ENCODE data around the gene PDPN.

Gene PDPN

DNA sequence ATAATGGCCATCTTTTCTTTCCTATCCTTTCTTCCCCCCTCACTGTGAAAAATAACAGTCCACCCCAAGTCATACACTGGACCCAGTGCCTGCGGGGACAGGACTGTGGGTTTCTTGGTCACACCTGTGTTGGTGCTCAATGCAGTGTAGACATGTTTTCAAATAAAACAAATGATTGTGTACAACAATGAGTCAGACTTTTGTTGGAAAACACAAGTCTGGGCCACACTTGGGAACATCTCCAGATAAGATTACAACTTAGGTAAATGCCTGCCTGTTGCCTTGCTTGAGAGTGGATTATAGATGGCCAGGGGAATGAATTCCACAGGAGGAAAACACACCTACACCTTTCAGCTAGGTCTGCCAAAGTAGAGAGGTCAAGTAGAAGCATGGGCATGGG, 34.1 kb downstream of the PDPN start:
- no peak for DNase-seq (ENCODE audit: low read depth)

DNA sequence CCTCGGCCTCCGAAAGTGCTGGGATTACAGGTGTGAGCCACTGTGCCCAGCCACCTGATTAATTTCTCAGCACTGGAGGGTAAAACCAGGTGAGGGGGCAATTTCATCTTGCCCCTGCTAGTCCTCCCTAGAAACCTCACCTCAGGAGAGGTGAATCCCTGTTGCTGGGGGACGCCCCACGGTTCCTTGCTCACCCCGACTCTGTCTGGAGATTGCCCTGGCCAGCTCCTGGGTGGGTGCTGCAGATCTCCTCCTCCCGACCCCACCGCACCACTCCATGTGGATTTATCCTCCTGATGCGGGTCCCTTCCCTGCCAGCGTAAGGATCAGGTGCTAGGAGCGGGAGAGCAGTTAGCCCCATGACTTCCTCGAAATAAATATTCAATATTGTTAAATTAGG, 34.9 kb downstream of the PDPN start:
- no peak for DNase-seq (ENCODE audit: low read depth)

DNA sequence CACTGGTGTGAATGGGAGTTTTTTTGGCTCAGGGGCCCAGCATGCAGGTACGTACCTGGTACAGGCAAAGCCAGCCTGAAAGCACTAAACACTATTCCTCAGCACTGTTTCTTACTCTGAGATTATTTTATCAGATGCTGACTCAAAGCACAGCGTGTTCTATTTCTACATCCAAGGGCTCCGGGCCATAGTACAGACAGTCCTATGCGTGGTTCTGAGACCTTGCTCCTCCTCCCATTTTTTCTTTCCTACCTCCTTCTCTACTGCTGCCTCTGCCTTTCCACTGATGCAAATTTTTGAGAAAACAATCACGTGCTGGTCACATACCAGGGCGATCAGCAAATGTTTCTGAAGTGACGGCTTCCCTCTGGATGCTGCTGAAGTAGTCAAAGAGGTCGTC, 36.3 kb downstream of the PDPN start:
- no peak for DNase-seq (ENCODE audit: low read depth)

DNA sequence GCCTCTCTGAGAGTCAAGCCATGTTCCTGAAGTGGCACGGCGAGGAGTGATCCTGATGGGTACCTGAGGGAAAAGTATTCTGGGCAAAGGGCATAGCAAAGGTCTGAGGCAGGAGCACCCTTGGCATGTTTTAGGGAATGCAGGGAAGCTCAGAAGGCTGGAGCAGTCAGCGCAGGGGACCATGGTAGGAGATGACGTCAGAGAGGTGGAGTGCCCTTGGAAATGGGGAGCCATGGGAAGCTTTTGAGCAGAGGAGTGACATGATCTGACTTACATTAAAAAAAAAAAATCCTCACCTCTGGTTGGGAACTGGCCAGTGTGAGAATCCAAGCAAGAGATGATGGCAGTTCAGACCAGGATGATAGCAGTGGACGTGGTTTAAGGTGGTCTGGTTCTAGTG, 37.2 kb downstream of the PDPN start:
- DNase-seq (ENCODE audit: low read depth): no peak

DNA sequence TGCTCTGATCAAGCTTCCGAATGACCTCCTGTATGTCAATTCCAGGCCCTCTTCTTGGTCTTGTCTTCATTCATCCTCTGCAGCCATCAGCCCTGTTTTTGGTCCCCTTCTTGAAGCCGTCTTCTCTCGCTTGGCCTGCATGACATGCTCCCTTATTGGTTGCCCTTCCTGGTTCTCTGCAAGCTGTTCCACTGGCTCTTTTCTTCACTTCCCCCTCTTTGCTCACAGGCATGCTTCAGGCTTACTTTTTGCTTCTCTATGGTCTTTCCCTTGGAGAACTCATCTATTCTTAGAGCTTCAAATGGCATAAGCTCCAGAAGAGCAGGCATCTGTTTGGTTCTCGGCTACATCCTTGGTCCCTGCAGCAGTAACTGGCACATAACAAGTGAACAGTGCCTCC, 38.8 kb downstream of the PDPN start:
- no peak for DNase-seq (ENCODE audit: low read depth)

DNA sequence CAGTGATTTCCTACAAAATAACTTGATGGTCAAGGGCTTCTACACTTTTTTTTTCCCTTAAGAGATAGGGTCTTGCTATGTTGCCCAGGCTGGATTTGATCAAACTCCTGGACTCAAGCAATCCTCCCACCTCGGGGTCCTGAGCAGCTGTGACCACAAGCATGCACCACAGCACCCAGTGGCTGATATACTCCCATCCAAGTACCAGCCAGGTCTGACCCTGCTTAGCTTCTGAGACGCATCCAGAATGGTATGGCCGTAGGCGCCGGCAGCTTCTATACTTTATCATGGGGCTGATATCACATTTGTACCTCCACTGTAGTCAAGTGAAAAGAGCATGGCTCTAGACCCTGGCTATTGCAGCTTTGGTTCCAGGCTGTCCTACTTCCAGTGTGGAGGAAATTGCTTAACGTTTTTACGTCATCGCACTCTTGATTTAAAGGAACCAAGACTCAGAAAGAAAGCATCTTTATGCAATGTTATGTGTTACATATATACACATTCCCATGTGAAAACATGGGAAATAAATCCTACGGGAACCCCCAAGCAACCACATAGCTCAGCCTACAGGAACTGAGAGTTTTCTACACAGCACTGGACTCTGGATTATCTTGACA, 39.5 kb downstream of the PDPN start:
- no peak for DNase-seq (ENCODE audit: low read depth)

DNA sequence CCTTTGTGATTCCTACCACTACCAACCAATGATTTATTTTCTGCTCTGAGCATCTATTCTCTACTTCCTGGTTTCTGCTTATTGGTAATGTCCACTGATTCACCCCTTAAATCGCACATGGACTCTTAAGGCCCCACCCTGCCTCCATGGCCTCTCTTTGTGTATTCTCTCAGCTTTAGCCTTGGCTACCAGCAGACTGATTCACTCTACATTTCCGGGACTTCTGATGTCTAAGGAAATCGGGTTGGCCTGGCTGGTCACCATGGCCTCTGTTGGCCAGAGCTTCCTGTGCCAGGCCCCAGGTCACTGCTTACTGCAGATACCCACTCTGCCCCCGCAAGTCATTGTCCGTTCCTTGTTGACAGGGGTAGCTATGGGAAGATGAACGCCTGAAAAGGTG, 40.9 kb downstream of the PDPN start:
- no peak for DNase-seq (ENCODE audit: low read depth)

DNA sequence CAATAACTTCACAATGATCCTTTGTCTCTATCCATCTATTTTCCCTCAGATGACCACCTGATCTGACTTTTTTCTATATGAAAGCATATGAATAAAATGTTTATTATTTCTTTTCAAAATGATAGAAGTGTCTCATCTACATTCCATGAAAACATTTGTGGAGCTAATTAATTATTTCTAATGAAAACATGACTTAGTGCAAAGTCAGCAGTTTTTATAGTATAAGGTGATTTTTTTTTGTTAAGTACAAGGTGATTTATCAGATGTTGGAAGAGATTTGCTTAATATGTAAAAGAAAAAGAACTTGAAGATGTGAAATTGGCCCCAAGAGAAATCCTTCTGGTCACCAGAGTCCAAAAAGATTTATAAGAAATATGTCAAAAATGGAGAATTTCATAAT, 43.5 kb downstream of the PDPN start:
- no peak for DNase-seq (ENCODE audit: low read depth)

DNA sequence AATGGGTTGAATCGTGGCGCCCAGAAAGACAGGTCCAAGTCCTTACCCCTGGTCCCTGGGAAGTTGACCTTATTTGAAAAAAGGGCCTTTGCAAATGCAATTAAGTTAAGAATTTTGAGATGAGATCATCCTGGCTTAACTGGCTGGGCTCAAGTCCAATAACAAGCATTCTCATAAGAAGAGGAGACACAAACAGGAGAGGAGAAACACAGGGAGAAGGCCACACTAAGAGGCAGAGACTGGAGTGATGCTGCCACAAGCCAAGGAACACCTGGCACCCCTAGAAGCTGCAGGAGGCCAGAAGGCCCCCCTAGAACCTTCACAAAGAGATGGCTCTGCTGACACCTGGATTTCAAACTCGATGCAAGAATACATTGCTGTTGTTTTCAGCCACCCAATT, 44.6 kb downstream of the PDPN start:
- DNase-seq (ENCODE audit: low read depth): no peak

DNA sequence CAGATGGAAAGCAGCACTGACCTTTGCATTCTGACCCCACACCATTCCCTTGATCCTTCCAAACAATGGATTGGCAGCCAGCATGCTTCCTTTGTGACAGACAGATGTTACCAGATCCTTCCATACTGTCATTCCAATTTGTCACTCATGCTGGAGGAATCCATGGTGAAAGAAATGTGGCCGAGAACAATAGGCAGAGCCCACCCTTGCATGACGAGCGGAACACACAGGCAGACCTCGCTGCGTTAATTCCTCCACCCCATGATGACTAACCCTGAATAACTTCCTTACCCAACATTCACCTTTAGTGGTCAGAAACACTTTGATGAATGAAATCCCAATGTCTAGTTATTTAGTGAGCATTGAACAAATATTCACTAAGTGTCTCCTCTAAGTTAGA, 45.1 kb downstream of the PDPN start:
- DNase-seq (ENCODE audit: low read depth): no peak

DNA sequence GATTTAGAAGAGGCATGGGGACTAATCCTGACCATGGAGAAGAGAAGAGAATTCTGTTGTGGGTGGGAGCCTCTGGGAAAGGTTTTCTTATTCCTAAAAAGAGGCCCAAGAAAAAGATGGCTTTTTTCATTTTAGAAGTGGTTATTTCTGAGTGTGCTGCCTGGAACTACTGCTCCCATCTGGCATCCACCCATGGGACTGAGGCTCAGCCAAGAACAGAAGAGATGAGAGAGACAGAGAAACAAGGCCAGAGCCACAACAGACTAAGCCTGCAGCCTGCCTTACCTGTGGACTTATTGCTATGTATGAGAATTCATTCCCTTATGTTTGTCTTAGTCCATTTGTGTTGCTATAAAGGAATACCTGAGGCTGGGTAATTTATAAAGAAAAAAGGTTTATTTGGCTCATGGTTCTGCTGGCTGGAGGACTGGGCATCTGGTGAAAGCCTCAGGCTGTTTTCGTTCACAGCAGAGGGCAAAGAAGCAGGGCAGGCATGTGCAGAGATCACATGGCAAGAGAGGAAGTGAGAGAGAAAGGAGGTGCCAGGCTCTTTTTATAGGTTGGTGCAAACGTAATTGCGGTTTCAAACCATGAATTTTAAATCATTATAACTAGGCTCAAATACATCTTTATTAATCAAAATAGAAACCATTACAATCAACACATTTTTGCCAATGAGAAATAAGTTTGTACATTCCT, 58.8 kb downstream of the PDPN start:
- no peak for DNase-seq (ENCODE audit: low read depth)

DNA sequence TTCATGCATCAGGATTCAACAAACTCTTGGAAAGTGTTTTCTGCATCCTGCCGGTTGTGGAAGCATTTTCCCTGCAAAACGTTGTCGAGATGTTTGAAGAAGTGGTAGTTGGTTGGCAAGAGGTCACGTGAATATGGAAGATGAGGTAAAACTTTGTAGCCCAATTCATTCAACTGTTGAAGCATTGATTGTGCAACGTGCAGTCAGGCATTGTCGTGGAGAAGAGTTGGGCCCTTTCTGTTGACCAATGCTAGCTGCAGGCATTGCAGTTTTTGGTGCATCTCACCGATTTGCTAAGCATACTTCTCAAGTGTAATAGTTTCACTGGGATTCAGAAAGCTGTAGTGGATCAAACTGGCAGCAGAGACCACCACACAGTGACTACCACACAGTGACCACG, 59.4 kb downstream of the PDPN start:
- DNase-seq (ENCODE audit: low read depth): no peak

DNA sequence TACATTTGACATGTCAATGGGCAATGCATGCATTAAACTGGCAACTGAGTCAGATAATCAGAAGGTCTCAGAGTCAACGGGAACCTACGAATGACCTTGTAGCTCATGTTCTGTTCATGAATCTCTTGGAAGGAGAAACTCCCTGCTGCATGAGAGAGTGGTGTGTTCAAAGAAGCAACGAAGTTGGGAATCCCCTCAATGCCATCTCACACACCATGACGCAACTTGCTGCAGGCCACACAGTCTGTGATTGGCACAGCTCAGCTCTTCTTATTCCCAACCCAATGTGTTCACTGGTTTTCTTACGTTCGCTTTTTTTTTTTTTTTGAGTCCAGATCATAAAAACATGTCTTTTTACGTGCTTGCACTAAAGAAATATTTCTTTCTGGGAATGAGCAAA, 62.9 kb downstream of the PDPN start:
- DNase-seq (ENCODE audit: low read depth): no peak

DNA sequence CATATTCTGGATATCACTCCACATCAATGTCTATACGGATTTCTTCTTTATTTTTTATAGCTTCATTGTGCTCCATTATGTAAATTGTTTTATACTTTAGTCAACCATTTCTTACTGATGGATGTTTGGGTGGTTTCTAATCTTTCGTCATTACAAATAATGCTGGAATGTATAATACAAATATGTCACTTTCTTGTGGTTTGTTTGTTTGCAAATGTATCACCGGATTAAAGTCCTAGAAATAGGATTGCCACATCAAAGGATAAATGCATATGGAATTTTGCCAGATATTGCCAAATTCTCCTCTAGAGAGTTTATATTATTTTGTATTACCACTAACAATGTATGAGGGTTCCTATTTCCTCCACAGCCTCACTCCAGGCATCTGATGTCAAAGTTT, 67.6 kb downstream of the PDPN start:
- no peak for DNase-seq (ENCODE audit: low read depth)

DNA sequence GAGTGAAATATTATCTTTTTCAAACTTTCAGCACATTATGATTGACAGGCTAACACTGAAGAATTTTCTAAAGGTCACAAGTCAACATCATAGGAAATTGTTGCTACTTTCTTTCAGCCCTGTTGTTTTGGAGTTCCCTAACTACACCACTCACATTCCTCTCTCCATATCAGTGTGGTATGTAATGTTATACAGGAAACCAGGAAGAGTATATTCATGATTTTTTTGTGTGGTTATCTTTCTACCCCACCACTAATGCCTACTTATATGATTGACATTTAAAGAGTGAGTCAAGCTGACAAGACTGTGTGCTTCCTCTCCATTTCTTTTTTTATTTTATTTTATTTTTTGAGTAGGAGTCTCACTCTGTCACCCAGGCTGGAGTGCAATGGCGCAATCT, 68.6 kb downstream of the PDPN start:
- DNase-seq (ENCODE audit: low read depth): no peak

DNA sequence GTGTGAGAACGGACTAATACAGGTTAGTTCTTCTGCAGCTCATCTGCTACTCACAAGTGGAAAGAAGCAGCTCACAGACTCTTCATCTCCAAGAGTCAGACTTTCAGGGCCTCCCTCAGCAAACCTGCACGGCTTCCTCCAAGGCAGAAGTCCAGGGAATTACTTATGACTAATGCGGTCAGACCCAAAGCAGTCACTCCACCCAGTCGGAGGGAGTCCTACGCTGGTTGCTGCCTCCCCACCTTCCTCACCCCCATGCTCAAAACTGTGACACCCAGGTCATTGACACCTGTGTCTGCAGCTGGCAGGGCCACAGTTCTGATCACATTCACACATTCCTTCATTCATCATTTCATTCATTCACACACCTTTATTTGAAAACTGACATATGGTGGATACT, 77.9 kb downstream of the PDPN start:
- no peak for DNase-seq (ENCODE audit: low read depth)

DNA sequence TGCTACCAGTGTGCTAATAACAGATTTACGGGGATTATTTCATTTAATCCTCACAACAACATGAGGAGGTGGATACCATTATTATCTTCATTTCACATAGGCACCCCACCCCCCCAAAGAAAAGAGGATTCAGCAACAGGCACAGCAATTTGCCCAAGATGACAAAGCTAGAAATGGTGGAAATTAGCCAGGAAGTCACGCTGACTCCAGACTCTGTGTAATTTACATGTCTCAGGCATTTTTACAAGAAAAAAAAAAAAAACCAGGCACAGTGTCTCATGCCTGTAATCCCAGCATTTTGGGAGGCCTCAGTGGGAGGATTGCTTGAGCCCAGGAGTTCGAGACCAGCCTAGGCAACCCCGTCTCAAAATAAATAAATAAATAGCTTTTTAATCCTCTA, 78.9 kb downstream of the PDPN start:
- no peak for DNase-seq (ENCODE audit: low read depth)

DNA sequence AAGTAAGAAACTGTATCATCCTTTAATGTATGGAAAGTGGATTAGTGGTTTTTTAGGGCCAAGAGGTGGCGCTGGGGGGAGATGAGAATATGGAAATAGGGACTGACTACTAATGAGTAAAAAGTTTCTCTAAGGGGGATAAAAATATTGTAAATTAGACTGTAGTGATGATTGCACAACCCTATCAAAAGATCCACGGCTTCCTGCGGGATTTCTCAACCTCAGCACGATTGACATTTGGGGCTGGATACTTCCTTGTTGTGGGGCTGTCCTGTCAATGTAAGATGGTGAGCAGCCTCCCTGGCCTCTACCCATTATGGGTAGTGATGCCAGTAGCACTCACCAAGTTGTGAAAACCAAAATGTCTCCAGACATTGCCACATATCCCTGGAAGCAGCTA, 80.3 kb downstream of the PDPN start:
- DNase-seq (ENCODE audit: low read depth): no peak

DNA sequence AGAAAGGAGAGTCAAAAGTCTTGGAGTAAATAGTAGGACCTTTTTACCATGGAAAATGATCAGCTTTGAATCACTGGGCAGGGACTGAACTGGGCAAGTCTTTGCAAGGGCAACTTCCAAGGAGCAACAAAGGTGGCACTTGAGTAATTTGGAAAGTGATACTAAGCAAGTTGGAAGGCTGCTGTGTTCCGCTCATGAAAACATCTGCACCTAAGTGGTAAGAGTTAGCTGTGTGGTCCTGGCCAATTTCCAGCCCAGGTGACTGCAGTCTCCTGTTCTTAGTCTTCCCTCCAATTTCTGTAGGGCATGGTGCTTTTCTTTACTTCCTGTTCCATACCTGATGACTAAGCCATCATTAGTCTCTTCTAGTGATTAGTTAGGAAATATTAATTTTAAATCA, 80.8 kb downstream of the PDPN start:
- no peak for DNase-seq (ENCODE audit: low read depth)

DNA sequence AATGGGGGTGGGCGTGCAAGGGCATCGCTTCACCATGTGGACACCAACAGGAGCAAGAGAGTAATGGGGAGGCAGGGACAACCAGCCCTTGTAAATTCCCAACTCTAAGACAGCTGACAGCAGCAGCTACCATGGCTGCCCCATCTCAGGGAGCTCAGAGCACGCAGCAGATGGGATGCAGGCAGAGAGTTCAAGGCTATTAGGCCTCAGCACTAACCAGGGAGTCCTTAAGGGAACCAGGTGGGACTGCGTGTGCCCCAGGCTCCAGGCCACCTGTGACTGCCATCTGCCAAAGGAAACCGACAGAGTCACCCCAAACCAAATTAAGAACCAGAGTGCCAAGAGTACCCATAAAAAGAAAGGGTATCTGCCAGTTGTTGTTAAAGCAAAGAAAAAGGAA, 82.7 kb downstream of the PDPN start:
- DNase-seq (ENCODE audit: low read depth): no peak

Measured in HS-5 (cell line).